ENCODE results near the gene CAV1.

- TF ChIP-seq EP300 (IDR thresholded peaks at IDR 0.05): no peak
- no peak for TF ChIP-seq CTCF (IDR thresholded peaks at IDR 0.05)
- TF ChIP-seq POLR2A (IDR thresholded peaks at IDR 0.05): no peak
Observed at GRCh38 chr7:116595063-116595462, 70.2 kb downstream of the CAV1 start.
